IgD-negative memory B cell (primary cell): ENCODE data around the gene MEGF6. TPM values are rescaled to one million over a fixed set of nuclear protein-coding genes. Genes with fewer than 3 reads are reported as not detected.

ENCODE experiments used
- H3K27ac Mint-ChIP-seq, 3 donors: one replicate each; pipeline ENCODE4 v1.8.0; 2020 to 2022; ENCODE audit warnings: mild to moderate bottlenecking in 3 of 3, mixed read lengths in 3 of 3, moderate library complexity in 1 of 3
- H3K27me3 Mint-ChIP-seq: one replicate; pipeline ENCODE4 v1.8.0; 2021; ENCODE audit warnings: mixed read lengths
- H3K36me3 Mint-ChIP-seq: one replicate; pipeline ENCODE4 v1.8.0; 2020; ENCODE audit warnings: mild to moderate bottlenecking, mixed read lengths
- H3K4me1 Mint-ChIP-seq, 3 donors: one replicate each; pipeline ENCODE4 v1.8.0; 2020 to 2022; ENCODE audit warnings: mixed read lengths in 3 of 3, mild to moderate bottlenecking in 1 of 3
- H3K4me3 Mint-ChIP-seq, 4 donors: one replicate each; pipeline ENCODE4 v1.8.0; 2020 to 2022; ENCODE audit warnings: mild to moderate bottlenecking in 4 of 4, mixed read lengths in 4 of 4, moderate library complexity in 3 of 4
- H3K9me3 Mint-ChIP-seq, 3 donors: one replicate each; pipeline ENCODE4 v1.8.0; 2020 to 2021; ENCODE audit warnings: mixed read lengths in 3 of 3, mild to moderate bottlenecking in 1 of 3
- polyA plus RNA-seq: library from polyadenylated mRNA; unstranded; fragments of 300-500 nt; fragmentation: Illumina TruSeq; gene quantifications from one replicate; pipeline ENCODE4 v1.2.3, GENCODE V29; 2021

Gene MEGF6
- polyA plus RNA-seq, 1 donor from 2014 or later = 2.3 TPM

DNA sequence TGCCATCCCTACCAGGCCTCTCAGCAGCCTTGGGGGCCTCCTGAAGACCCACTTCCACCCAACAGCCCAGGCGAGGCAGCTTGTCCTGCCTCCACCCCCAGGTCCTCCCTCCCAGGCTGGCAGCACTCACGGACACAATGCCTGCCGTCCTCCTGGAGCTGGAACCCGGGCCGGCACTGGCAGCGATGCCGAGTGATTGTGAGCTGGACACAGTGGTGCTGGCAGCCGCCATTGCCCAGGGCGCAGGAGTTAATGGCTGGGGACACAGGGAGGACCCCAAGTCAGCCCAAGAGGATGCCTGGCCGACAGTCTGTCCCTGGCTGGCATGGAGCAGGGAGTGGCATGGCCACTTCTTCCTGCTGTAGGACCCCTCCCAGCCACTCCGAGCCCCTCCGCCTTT lies 96.0 kb downstream of the MEGF6 start:
- H3K9me3 Mint-ChIP-seq = peaks cover 0 to 1% (median 0%) of the 10 kb centered on the region in 3 donors
- peak overlapping the region in 1 of 4 donors; percentile 21 for H3K4me3 Mint-ChIP-seq
- peaks cover 3% of the 10 kb centered on the region for H3K36me3 Mint-ChIP-seq
- H3K27me3 Mint-ChIP-seq = no peaks in the 10 kb centered on the region
- H3K4me1 Mint-ChIP-seq = no peaks in the 10 kb centered on the region
- no peak overlapping the region for H3K27ac Mint-ChIP-seq

DNA sequence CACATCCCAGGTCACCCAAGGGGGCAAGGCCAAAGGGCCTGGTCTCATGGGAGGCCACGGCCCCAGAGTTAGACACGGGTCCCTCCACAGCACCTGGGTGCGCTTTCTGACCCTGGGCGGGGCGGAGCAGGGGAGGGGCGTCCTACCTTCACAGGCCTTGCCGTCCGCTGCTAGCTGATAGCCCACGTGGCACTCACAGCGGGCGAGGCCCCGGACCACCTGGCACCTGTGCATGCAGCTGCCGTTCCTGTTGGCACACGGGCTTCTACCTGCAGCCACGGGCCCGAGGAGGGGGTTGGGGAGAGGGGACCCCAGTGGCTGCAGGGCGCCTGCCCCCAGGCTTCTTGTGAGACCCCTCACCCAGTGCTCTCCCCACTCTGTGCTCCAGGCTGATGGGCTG lies 96.9 kb downstream of the MEGF6 start:
- no peak overlapping the region for H3K4me3 Mint-ChIP-seq
- H3K27me3 Mint-ChIP-seq = no peaks in the 10 kb centered on the region
- no peak overlapping the region for H3K27ac Mint-ChIP-seq
- H3K9me3 Mint-ChIP-seq = peaks cover 0 to 1% (median 0%) of the 10 kb centered on the region in 3 donors
- peaks cover 3% of the 10 kb centered on the region for H3K36me3 Mint-ChIP-seq
- H3K4me1 Mint-ChIP-seq = no peaks in the 10 kb centered on the region

DNA sequence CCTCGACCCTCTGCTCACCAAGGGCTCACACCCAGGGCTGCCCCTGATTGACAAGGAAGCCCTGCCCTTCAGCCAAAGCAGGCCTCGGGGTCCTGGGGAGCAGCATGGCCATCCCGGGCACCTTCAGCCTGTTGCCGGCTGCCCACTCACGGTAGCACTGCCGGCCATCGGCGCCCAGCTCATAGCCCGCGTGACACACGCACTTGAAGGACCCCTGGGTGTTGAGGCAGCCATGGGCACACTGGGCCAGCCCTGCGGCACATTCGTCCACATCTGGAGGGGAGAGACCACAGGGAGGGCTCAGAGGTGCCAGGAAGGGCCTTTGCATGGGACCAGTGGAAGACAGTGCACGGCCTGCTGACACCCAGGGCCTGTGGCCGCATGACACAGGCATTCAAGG lies 99.5 kb downstream of the MEGF6 start:
- no peaks in the 10 kb centered on the region for H3K27me3 Mint-ChIP-seq
- H3K27ac Mint-ChIP-seq = no peak overlapping the region
- H3K36me3 Mint-ChIP-seq = peaks cover 5% of the 10 kb centered on the region
- peaks cover 0 to 1% (median 0%) of the 10 kb centered on the region in 3 donors for H3K9me3 Mint-ChIP-seq
- H3K4me1 Mint-ChIP-seq = no peaks in the 10 kb centered on the region
- H3K4me3 Mint-ChIP-seq = no peak overlapping the region

DNA sequence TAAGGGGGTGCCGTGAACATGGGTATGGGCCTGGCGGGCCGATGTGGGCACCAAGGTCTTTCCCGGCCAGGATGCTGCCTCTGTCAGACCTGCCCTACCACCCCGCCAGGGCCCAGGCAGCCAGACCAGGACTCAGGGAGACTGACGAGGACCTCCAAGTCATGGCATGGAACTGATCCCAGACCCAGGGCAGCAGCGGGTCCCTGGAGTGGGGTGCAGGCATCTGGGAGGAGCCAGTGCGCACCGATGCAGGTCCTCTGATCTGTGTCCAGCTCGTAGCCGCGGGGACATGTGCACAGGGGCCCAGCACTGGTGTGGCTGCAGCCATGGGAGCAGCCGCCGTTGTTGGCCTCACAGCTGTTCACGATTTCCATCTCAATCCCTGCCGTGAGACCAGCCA lies 100.0 kb downstream of the MEGF6 start:
- H3K4me1 Mint-ChIP-seq = no peaks in the 10 kb centered on the region
- H3K4me3 Mint-ChIP-seq = no peak overlapping the region
- no peaks in the 10 kb centered on the region for H3K27me3 Mint-ChIP-seq
- no peak overlapping the region for H3K27ac Mint-ChIP-seq
- peaks cover 5% of the 10 kb centered on the region for H3K36me3 Mint-ChIP-seq
- H3K9me3 Mint-ChIP-seq = peaks cover 0 to 1% (median 0%) of the 10 kb centered on the region in 3 donors

DNA sequence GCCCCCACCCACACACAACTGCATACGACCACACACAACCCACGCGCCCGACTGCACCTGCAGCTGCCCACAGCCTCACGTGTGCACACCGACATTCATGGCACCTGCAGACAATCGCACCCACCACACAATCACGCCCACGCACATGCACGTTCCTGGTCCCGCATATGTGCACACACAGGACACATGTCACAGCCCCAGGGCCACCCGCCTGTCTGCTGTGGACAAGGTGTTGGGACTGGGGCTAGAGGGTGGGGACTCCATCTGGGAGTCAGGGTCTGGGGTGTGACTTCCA lies 100.4 kb downstream of the MEGF6 start:
- Mint-ChIP-seq H3K36me3 (peaks cover 5% of the 10 kb centered on the region), H3K4me3 (no peak overlapping the region), H3K9me3 (peaks cover 0 to 1% (median 0%) of the 10 kb centered on the region in 3 donors), H3K4me1 (no peaks in the 10 kb centered on the region), H3K27me3 (no peaks in the 10 kb centered on the region), H3K27ac (no peak overlapping the region)

DNA sequence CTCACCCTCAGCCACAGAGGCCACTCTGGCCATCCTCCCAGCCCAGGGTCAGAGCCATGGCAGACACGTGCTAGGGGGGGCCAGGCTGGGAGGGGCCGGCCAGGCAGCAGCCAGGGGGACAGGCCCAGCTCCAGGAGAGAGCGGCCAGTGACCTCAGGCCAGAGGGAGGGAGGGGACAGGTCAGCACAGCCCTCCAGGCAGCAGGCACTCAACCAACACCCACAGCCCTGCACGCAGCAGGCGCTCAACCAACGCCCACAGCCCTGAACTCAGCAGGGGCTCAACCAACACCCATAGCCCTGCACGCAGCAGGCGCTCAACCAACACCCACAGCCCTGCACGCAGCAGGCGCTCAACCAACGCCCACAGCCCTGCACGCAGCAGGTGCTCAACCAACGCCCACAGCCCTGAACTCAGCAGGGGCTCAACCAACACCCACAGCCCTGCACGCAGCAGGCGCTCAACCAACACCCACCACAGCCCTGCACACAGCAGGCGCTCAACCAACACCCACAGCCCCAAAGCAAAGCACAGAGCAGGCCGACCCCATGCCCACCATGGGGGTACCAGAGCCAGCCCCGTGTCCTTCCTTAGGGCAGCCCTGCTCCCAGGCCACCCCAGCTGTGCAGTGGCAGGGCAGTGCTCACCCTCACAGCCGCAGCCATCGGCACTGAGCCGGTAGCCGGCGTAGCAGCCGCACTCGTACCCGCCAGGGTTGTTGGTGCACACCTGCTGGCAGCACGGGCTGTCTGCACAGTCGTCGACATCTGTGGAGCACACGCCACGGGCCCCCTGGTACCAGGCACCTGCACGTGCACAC lies 101.0 kb downstream of the MEGF6 start:
- Mint-ChIP-seq H3K4me3 (no peak overlapping the region), H3K4me1 (no peaks in the 10 kb centered on the region), H3K9me3 (peaks cover 0 to 1% (median 0%) of the 10 kb centered on the region in 3 donors), H3K27ac (peak overlapping the region in 1 of 3 donors; percentile 67), H3K27me3 (no peaks in the 10 kb centered on the region), H3K36me3 (peaks cover 5% of the 10 kb centered on the region)

DNA sequence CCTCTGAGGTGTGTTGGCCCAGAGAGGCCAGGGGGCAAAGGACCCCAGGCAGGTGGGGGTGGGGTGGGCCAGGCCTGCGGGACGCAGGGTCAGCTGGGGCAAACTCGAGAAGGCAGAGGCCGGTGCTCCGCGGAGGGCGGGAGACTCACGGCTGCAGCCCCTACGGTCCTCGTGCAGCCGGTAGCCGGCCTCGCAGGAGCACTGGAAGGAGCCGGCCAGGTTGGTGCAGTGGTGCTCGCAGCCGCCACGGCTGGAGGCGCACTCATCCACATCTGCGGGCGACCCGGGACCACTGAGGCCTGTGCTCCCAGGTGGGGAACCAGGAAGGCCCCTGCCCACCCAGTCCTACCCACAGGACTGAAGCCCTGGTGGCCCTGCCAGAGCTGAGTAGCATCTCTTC lies 101.6 kb downstream of the MEGF6 start:
- Mint-ChIP-seq H3K9me3 (peaks cover 0 to 1% (median 0%) of the 10 kb centered on the region in 3 donors), H3K4me1 (no peaks in the 10 kb centered on the region), H3K27me3 (no peaks in the 10 kb centered on the region), H3K4me3 (no peak overlapping the region), H3K36me3 (peaks cover 5% of the 10 kb centered on the region), H3K27ac (no peak overlapping the region)

DNA sequence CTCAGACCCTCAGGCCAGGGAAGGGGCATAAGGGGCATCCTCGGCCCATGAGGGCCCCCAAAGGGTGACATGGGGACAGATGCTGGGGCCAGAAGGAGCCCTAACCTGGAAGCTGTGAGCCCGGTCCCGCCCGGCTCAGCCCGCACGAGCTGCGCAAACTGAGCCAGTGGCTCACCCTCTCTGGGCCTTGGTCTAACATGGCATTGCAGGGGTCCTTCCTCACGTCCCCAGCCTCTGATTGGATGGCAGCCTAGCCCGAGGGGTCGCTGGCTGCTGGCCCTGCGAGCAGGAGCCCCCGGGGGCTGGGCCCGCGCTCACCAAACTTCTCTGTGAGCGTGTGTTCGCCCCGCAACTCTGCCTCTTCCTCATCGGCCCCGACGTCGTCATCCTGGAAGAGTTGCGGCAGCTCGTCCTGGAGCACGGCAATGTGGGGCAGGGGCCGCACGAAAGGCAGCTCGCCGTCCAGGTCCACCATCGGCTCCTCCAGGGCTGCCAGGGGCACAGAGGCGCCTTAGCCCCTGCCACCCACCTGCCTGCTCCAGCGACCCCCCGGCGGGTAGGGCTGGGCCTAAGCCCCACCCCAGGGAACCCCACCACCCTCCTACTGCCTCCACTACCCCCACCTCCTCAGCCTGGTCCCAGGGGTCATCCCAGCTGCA lies 102.4 kb downstream of the MEGF6 start:
- H3K4me3 Mint-ChIP-seq = no peak overlapping the region

DNA sequence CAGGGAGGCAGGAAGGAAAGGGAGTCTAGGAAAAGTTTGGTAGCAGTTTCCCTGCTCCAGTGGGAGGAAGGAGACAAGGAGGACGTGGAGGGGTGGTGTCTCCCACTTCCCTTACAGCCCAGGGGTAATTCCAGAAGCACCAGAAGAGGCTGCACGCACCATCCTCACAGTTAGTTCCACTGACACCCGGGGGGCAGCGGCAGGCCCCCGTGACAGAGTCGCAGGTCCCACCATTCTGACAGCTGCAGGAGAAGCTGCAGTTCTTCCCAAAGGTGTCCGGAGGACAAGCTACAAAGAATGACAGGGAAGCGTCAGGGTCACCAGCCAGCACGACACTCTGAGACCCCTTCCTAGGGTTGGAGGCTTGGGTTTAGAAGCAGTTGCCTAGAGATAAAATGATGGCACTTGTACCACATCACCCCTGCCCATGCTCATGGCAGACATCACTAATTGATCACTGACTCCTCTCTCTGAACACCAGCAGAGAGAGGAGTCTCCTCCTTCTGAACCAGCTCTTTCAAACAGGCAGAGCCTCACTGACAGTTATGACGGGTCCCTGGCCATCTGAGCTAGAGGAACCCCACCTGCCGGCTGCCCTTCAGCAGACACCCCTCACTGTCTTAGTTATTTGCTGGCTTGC lies 103.6 kb downstream of the MEGF6 start:
- H3K4me3 Mint-ChIP-seq = no peak overlapping the region
- no peaks in the 10 kb centered on the region for H3K27me3 Mint-ChIP-seq
- peak overlapping the region in 1 of 3 donors; percentile 39 for H3K27ac Mint-ChIP-seq
- H3K4me1 Mint-ChIP-seq = no peaks in the 10 kb centered on the region
- peaks cover 5% of the 10 kb centered on the region for H3K36me3 Mint-ChIP-seq
- peaks cover 0 to 1% (median 0%) of the 10 kb centered on the region in 3 donors for H3K9me3 Mint-ChIP-seq

More for the DNA sequence above, 102.4 kb downstream of the MEGF6 start:
- H3K27me3 Mint-ChIP-seq = no peaks in the 10 kb centered on the region
- no peak overlapping the region for H3K27ac Mint-ChIP-seq
- H3K9me3 Mint-ChIP-seq = peaks cover 0 to 1% (median 0%) of the 10 kb centered on the region in 3 donors
- no peaks in the 10 kb centered on the region for H3K4me1 Mint-ChIP-seq
- H3K36me3 Mint-ChIP-seq = peaks cover 5% of the 10 kb centered on the region

DNA sequence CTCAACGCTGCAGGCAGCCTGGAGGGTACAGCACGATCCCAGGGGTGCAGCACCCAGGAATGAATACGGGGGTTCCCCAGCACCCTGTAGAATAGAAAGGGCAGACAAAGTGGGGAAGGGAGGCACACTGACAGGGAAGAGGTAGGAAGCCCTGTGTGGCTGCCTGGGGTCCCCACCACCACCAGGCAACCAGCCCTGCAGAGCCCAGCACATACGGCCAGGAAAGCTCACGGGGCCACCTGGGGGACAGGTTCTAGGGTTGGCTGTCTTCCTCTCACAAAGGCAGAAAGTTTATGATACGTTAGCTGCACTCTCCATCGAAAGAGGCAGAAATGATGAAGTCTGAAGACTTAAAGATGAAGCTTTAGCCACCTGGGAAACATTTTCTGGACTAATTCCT lies 104.4 kb downstream of the MEGF6 start:
- no peaks in the 10 kb centered on the region for H3K4me1 Mint-ChIP-seq
- no peak overlapping the region for H3K27ac Mint-ChIP-seq
- no peaks in the 10 kb centered on the region for H3K9me3 Mint-ChIP-seq
- no peak overlapping the region for H3K4me3 Mint-ChIP-seq
- peaks cover 5% of the 10 kb centered on the region for H3K36me3 Mint-ChIP-seq
- no peaks in the 10 kb centered on the region for H3K27me3 Mint-ChIP-seq

DNA sequence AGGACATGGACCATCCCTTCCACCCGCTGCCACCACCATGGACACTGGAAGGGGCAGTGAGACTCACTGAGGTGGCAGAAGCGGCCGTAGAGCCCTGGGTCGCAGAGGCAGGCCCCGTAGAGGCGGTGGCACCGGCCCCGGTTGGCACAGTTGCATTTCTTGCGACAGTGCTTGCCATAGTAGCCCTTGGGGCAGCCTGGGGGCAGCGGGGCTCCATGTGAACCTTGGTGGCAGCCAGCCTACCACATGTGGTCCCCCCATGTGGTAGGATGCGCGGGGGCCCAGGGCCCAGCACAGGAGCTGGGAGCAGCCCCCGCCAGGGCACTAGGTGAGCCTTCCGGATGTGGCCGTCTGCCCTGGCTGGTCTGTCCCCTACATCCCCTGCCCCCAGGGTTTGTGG lies 105.3 kb downstream of the MEGF6 start:
- Mint-ChIP-seq H3K36me3 (peaks cover 5% of the 10 kb centered on the region), H3K4me1 (no peaks in the 10 kb centered on the region), H3K4me3 (no peak overlapping the region), H3K27me3 (no peaks in the 10 kb centered on the region), H3K27ac (no peak overlapping the region), H3K9me3 (no peaks in the 10 kb centered on the region)

DNA sequence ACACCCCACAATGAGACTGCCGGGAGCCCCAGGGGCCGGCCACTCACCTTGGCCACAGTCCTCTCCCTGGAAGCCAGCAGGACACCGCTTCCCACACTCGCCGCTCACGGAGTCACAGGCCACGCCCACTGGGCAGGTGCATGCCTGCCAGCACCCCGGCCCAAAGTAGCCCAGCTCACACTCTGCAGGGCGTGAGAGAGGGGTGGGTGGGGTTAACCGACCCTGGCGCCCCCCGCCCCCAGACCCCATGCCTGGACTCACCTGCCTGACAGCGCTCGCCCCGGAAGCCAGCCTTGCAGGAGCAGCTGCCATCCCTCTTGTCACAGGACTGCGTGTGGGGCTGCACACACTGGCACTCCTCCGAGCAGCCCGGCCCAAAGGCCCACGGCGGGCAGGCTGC lies 106.1 kb downstream of the MEGF6 start:
- H3K27ac Mint-ChIP-seq = no peak overlapping the region
- no peak overlapping the region for H3K4me3 Mint-ChIP-seq
- H3K27me3 Mint-ChIP-seq = no peaks in the 10 kb centered on the region
- H3K4me1 Mint-ChIP-seq = no peaks in the 10 kb centered on the region
- H3K36me3 Mint-ChIP-seq = peaks cover 3% of the 10 kb centered on the region
- no peaks in the 10 kb centered on the region for H3K9me3 Mint-ChIP-seq

DNA sequence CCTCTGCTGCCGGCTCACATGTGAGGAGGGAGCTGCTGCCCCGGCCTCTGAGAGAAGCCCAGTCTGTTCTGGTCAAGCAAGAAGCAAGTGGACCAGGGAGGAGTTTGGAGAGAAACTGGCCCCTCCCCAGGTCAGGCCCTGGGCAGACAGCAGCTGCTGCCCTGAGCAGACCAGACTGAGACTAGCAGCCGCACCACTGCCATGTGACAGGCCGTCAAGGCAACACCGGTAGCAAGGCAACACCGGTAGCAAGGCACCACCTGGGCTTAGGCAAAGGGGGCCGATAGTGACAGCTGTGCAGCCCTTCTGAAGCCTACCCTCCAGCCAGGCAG lies 106.5 kb downstream of the MEGF6 start:
- H3K36me3 Mint-ChIP-seq = peaks cover 3% of the 10 kb centered on the region
- no peak overlapping the region for H3K4me3 Mint-ChIP-seq
- H3K4me1 Mint-ChIP-seq = no peaks in the 10 kb centered on the region
- no peaks in the 10 kb centered on the region for H3K27me3 Mint-ChIP-seq
- no peaks in the 10 kb centered on the region for H3K9me3 Mint-ChIP-seq
- H3K27ac Mint-ChIP-seq = no peak overlapping the region

DNA sequence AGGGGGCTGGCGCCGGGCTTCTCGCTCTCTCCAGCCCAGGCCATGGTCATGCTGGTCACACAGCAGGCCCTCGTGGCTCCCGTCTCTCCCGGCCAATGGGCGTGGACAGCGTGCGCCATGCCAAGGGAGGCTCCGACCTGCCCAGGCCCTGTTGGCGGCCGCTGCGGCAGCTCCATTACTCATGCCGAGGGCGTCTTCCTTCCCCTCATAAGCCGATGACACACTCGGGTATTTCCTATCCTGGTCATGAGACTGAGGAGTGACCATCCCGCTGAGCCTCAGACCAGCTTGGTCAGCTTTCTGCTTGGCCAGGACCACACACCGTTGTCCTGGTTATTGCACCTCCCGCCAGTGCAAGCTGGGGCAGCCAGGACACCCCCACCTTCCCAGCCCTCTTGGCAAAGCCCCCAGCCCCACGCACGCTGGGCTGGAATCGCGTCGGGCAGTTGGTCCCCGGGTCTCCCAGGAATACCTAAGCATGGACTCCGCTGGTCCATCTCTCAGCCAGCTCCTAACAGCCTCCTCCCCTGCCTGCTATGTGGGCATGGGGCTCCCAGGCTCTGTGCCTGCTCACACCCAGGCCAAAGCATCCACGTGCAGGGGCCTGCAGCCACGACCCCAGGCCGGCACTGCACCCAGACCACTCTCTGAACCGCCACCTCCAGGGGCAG lies 107.0 kb downstream of the MEGF6 start:
- H3K36me3 Mint-ChIP-seq = peaks cover 3% of the 10 kb centered on the region
- H3K4me1 Mint-ChIP-seq = no peaks in the 10 kb centered on the region
- H3K27me3 Mint-ChIP-seq = no peaks in the 10 kb centered on the region
- no peak overlapping the region for H3K27ac Mint-ChIP-seq
- H3K9me3 Mint-ChIP-seq = no peaks in the 10 kb centered on the region
- H3K4me3 Mint-ChIP-seq = no peak overlapping the region

DNA sequence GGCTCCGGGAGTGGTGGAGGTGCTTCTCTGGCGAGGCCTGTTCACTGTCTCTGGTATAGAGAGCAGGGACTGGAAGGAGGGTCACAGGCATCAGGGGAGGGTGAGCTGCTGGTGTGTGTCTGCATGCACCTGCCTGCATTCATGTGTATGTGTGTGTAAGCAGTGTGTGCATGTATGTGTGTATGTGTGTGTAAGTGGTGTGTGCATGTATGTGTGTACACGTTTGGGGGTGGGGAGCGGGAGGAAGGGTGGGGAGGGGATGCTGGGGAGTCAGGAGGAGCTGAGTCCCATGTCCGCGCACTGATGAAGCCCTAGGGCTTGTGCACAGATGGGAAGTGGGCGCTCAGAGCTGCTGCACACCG lies 107.8 kb downstream of the MEGF6 start:
- H3K27me3 Mint-ChIP-seq = no peaks in the 10 kb centered on the region
- H3K4me1 Mint-ChIP-seq = no peaks in the 10 kb centered on the region
- H3K27ac Mint-ChIP-seq = no peak overlapping the region
- H3K9me3 Mint-ChIP-seq = no peaks in the 10 kb centered on the region
- peak overlapping the region in 1 of 4 donors; percentile 51 for H3K4me3 Mint-ChIP-seq
- H3K36me3 Mint-ChIP-seq = peaks cover 3% of the 10 kb centered on the region
